Amniotic stem cell (primary cell): ENCODE data around the gene ERAP2.
"Not testable (repeated sequence)": the region's sequence is repeated elsewhere in the genome, so short reads cannot be mapped to it uniquely, and the experiment has no call there.

ENCODE experiments used
- DNase-seq: peaks from one replicate; lab custom pipeline; 2025; lab: John Stamatoyannopoulos, UW

Gene ERAP2

GRCh38 chr5:96901384-96901783 is 25.1 kb downstream of the ERAP2 start:
- DNase-seq = no peak

GRCh38 chr5:96901841-96902240 is 25.5 kb downstream of the ERAP2 start:
- DNase-seq = no peak

- no peak for DNase-seq
Measured at GRCh38 chr5:96902876-96903275, 26.6 kb downstream of the ERAP2 start.

- no peak for DNase-seq
Measured at GRCh38 chr5:96903300-96903699, 27.0 kb downstream of the ERAP2 start.

- peak; percentile 22 for DNase-seq
Measured at GRCh38 chr5:96904054-96904931, 28.0 kb downstream of the ERAP2 start.

GRCh38 chr5:96905864-96906263 is 29.6 kb downstream of the ERAP2 start:
- no peak for DNase-seq

GRCh38 chr5:96909003-96909402 is 32.7 kb downstream of the ERAP2 start:
- no peak for DNase-seq

GRCh38 chr5:96909435-96909834 is 33.1 kb downstream of the ERAP2 start:
- no peak for DNase-seq

- DNase-seq = no peak
Measured at GRCh38 chr5:96911139-96911538, 34.8 kb downstream of the ERAP2 start.

- no peak for DNase-seq
Measured at GRCh38 chr5:96913233-96913632, 36.9 kb downstream of the ERAP2 start.

GRCh38 chr5:96919754-96920197 is 43.5 kb downstream of the ERAP2 start:
- no peak for DNase-seq

- DNase-seq = no peak
Measured at GRCh38 chr5:96920744-96921355, 44.5 kb downstream of the ERAP2 start.

- DNase-seq = no peak
Measured at GRCh38 chr5:96922499-96923244, 46.4 kb downstream of the ERAP2 start.

GRCh38 chr5:96924016-96924443 is 47.7 kb downstream of the ERAP2 start:
- no peak for DNase-seq

GRCh38 chr5:96926276-96926675 is 50.0 kb downstream of the ERAP2 start:
- no peak for DNase-seq

GRCh38 chr5:96927008-96927407 is 50.7 kb downstream of the ERAP2 start:
- DNase-seq = no peak

GRCh38 chr5:96928931-96929708 is 52.8 kb downstream of the ERAP2 start:
- DNase-seq = no peak

- no peak for DNase-seq
Measured at GRCh38 chr5:96930058-96930457, 53.8 kb downstream of the ERAP2 start.

GRCh38 chr5:96930589-96930988 is 54.3 kb downstream of the ERAP2 start:
- no peak for DNase-seq

GRCh38 chr5:96931037-96931436 is 54.7 kb downstream of the ERAP2 start:
- DNase-seq = not testable (repeated sequence)

GRCh38 chr5:96931605-96932004 is 55.3 kb downstream of the ERAP2 start:
- DNase-seq = no peak

GRCh38 chr5:96932026-96932425 is 55.7 kb downstream of the ERAP2 start:
- no peak for DNase-seq
